Measurements from ENCODE around the gene PTPN12. TPM values are rescaled to one million over a fixed set of nuclear protein-coding genes. Genes with fewer than 3 reads are reported as not detected.
A peak's percentile ranks its signal among the peaks of the same experiment; 100 is the strongest.

The PTPN12 gene
- polyA plus RNA-seq, 1 donor from 2014 or later, result 4.8 TPM

GRCh38 chr7:77687100-77687746 is 150.1 kb downstream of the PTPN12 start:
- H3K4me3 Mint-ChIP-seq, result no peak overlapping the region
- peak overlapping the region in 1 of 3 donors; percentile 25 for H3K27ac Mint-ChIP-seq
- H3K9me3 Mint-ChIP-seq, result no peaks in the 10 kb centered on the region
- peaks cover 4 to 11% (median 10%) of the 10 kb centered on the region in 3 donors for H3K4me1 Mint-ChIP-seq
- peaks cover 9% of the 10 kb centered on the region for H3K36me3 Mint-ChIP-seq
- H3K27me3 Mint-ChIP-seq, result no peaks in the 10 kb centered on the region

DNA sequence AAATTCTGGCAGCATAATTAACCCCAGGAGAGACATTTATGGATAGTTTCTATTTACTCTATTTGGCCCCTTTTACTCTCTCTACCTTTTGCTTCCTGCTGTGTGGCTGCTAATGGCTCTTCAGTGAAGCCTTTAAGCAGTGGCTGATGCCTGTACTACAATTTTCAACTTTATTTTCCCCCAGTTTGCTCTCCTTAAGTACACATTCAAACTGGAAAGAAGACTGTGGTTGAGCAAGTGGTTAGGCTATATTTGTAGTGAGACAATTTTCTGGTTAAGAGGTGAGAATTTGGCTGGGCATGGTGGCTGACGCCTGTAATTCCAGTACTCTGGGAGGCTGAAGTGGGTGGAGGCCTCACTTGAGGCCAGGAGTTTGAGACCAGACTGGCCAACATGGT is 150.7 kb downstream of the PTPN12 start:
- Mint-ChIP-seq H3K4me3 (no peak overlapping the region), H3K4me1 (peaks cover 4 to 14% (median 12%) of the 10 kb centered on the region in 3 donors), H3K36me3 (peaks cover 9% of the 10 kb centered on the region), H3K27me3 (no peaks in the 10 kb centered on the region), H3K9me3 (no peaks in the 10 kb centered on the region), H3K27ac (no peak overlapping the region)

Other genes with a start within 250 kb of the PTPN12 start
- gene GSAP, start 120.9 kb upstream of the PTPN12 start, polyA plus RNA-seq, result 32.9 TPM
- 8.0 TPM for gene RSBN1L, start 159.2 kb downstream of the PTPN12 start, polyA plus RNA-seq